ENCODE data around the gene SPRYD7.
"Not testable (repeated sequence)": the region's sequence is repeated elsewhere in the genome, so short reads cannot be mapped to it uniquely, and the experiment has no call there.

Gene SPRYD7

DNA sequence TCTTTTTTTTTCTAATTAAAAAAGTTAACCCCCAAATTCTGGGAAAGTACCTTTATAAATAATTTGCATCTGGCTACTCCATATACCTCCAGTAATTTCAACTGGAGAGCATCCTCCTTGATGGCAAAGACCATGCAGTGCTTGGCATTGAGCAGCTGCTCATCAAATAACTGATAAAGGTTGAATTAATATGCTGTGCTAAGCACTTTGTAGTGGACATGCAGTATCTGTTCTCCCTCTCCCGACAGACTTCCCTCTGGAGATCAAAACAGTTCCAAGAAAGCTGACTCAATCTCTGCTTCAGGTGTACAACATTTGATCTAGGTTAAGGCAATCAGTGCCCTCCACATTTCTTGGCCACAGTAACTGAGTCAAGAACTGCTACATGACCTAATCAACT is 3.3 kb downstream of the SPRYD7 start:
- DNase-seq (ENCODE audit: low read depth), result no peak

- no peak for DNase-seq (ENCODE audit: low read depth)
These were observed 4.1 kb downstream of the SPRYD7 start for GRCh38 chr13:49932066-49932465.

DNA sequence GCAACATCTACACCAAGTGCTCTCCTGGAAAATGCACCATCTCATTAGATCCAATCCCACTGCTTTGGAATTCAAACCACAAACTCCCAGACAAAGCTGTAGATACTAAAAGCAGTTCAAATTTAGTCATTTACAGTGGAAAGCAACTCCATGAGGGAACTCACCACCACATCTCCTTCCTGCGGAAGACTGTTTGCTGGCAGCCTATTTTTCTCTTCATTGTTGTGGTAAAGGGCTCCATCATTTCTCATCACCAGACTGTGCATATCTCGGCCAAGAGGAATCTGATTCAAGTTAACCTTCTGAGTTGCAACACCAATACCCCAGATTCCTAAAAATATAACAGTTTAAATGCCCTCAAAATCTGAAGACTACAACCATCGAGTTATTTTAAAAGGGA is 8.4 kb downstream of the SPRYD7 start:
- DNase-seq (ENCODE audit: low read depth), result no peak

DNA sequence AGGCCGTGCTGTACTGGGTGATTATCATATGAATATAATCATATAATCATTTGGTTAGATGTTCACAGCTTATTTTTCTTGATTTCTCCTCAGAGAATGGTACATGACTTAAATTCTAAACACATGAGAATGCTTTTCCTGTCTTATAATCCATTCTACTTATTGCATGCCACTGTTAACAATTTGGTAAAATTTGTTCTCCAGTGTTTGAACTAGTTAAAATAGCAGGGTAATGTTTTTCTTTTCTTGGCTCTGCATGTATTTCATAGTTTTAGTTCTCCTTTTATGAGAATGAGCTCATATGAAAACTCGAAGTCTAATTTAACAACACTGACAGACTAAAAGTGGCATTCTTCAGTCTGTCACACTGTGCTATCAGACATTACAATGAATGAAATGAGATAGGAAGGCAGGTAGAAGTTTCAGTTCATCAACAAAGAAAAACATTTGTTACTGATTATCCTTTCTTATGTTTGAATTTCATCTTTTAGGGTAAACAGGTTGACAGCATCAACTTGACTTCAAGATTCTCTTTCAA is 10.2 kb downstream of the SPRYD7 start:
- DNase-seq (ENCODE audit: low read depth), result no peak

- no peak for DNase-seq (ENCODE audit: low read depth)
These were observed 13.8 kb downstream of the SPRYD7 start for GRCh38 chr13:49922301-49922700.

- not testable (repeated sequence) for DNase-seq (ENCODE audit: low read depth)
These were observed 15.2 kb downstream of the SPRYD7 start for GRCh38 chr13:49920969-49921368.

DNA sequence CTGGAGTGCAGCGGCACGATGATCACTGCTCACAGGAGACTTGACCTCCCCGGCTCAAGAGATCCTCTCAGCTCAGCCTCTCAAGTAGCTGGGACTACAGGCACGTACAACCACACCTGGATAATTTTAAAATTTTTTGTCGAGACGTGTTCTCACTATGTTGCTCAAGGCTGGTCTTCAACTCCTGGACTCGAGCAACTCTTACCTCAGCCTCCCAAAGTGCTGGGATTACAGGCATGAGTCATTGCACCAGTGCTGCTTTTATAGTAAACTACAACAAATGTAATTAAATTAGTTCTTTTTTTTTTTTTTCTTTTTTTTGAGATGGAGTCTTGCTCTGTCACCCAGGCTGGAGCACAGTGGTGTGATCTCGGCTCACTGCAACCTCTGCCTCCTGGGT is 18.0 kb downstream of the SPRYD7 start:
- DNase-seq (ENCODE audit: low read depth), result not testable (repeated sequence)

DNA sequence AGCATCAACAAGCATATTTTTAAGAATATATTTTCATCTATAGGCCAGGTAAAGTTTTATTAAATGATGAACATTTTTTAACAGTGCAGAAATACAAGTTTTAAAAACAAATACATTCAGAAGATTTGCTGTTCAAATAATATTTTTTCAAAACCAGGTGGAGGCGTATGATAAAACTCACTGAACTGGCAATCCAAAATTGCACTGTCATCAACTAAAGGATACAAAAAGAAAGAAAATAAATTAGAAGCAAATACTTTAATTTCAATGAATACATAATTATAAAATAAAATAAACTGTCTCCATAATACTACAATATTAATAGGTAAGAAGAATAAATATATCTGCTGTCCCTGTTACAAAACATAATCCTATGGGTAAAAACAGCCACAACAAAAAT is 21.2 kb downstream of the SPRYD7 start:
- DNase-seq (ENCODE audit: low read depth), result no peak

- DNase-seq (ENCODE audit: low read depth), result no peak
These were observed 27.5 kb downstream of the SPRYD7 start for GRCh38 chr13:49908637-49909036.

DNA sequence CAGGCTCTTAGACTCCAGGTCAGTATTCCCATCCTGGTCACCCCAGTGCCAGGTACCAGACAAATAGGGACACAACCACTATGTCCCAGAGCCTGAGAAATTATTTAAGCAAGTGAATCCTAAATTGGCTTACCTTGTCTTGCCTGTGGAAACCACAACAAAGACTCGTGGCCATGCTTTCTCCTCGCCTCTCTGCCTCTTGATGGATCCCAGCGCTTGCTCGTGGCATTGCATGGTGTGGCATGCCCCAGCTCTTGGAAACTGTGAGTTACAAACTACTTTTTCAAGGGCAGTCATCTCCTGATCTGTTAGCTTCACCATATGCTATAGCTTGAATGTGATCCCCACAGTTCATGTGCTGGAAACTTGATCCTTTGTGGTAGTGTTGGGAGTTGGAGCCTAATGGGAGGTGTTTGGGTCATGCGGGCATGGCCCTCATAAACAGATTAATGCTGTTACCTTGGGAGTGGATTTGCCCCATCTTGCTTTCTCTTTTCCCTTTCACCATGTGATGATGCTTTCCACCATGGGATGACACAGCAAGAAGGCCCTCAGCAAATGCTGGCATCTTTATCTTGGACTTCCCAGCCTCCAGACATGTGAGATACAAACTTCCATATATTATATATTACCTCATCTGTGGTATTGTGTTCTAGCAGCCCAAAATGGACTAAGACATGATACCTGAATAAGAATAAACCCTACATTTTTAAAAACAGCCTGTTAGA is 31.2 kb downstream of the SPRYD7 start:
- DNase-seq (ENCODE audit: low read depth), result no peak

DNA sequence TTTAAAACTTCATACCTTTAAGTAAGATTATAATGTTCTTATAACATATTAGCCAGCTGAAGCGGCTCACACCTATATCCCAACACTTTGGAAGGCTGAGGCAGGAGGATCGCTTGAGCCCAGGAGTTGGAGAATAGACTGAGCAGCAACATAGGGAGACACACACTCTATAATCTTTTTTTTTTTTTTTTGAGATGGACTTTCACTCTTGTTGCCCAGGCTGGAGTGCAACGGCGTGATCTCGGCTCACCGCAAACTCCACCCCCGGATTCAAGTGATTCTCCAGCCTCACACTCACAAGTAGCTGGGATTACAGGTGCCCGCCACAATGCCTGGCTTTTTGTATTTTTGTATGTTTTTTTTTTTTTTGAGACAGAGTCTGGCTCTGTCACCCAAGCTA is 37.3 kb downstream of the SPRYD7 start:
- no peak for DNase-seq (ENCODE audit: low read depth)

DNA sequence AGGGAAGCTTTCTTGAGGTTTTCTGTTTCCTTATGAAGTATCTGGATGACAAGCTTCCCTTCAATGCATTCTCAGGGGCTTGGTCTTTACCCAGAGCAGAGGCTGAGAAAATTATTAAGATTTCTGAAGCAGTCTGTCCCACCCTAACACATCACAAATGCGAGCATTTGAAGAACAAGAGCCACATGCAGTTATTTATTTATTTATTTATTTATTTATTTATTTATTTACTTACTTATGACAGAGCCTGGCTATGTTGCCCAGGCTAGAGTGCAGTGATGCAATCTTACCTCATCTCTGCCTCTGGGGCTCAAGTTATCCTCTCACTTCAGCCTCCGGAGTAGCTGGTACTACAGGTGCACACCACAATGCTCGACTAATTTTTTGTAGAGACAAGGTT is 38.4 kb downstream of the SPRYD7 start:
- no peak for DNase-seq (ENCODE audit: low read depth)

- DNase-seq (ENCODE audit: low read depth), result no peak
These were observed 40.3 kb downstream of the SPRYD7 start for GRCh38 chr13:49895826-49896225.

GRCh38 chr13:49893591-49893990 is 42.5 kb downstream of the SPRYD7 start:
- no peak for DNase-seq (ENCODE audit: low read depth)

GRCh38 chr13:49890376-49890775 is 45.8 kb downstream of the SPRYD7 start:
- DNase-seq (ENCODE audit: low read depth), result no peak

DNA sequence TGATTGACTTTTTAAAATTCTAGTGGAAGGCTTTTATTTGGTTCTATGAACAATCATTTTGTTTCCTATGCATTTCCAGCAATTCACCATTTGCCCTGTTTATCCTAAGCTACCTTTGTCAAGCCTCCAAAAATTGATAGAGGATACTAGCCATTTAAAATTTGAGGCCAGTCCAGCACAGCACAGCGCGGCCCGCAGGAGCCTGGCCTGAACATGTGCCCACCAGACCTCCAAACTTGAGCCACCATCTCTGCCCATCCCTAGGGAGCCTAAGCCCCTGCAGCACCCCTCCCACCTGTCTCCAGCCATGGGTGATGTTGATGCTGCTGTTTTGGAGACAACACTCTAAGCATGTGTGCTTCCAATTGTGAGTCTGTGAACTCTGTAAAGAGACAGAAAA is 57.5 kb downstream of the SPRYD7 start:
- DNase-seq (ENCODE audit: low read depth), result no peak

- DNase-seq (ENCODE audit: low read depth), result no peak
These were observed 58.4 kb downstream of the SPRYD7 start for GRCh38 chr13:49877629-49878218.

DNA sequence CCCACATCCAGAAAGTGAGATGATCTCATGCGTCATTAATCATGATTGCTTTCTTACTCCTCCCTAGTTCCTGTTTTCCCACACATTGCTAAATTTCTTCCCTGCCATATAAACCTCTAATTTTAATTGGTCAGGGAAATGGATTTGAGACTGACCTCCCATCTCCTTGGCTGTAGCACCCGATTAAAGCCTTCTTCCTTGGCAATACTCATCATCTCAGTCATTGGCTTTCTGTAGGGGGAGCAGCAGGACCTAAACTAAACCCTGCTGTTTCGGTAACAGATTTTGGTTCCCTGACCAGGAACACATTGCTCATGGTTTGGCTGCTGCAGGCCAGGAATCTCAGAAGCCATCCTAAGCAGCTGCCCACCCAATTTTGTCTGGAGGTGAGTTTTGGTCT is 61.7 kb downstream of the SPRYD7 start:
- DNase-seq (ENCODE audit: low read depth), result no peak

GRCh38 chr13:49869519-49869918 is 66.6 kb downstream of the SPRYD7 start:
- DNase-seq (ENCODE audit: low read depth), result no peak

GRCh38 chr13:49867834-49868233 is 68.3 kb downstream of the SPRYD7 start:
- DNase-seq (ENCODE audit: low read depth), result no peak

- DNase-seq (ENCODE audit: low read depth), result no peak
These were observed 70.9 kb downstream of the SPRYD7 start for GRCh38 chr13:49865218-49865617.

- DNase-seq (ENCODE audit: low read depth), result no peak
These were observed 71.6 kb downstream of the SPRYD7 start for GRCh38 chr13:49864509-49864908.
